Mesodermal cell (in vitro differentiated cells): ENCODE results near the gene PLCB4.

Experiments
- H3K27ac ChIP-seq: 2 replicates; pipeline ENCODE4 v1.7.0; 2013; ENCODE audit warnings: mild to moderate bottlenecking, low read depth, low read length, moderate library complexity; ENCODE audit not compliant: severe bottlenecking
- H3K36me3 ChIP-seq: 2 replicates; pipeline ENCODE4 v1.7.1; 2013; ENCODE audit warnings: mild to moderate bottlenecking, low read length, moderate library complexity; ENCODE audit not compliant: control insufficient read depth, insufficient read depth
- H3K4me1 ChIP-seq: one replicate; pipeline ENCODE4 v1.7.1; 2013; ENCODE audit warnings: mild to moderate bottlenecking, low read length; ENCODE audit not compliant: insufficient read depth, control insufficient read depth, poor library complexity, severe bottlenecking
- H3K4me3 ChIP-seq: 2 replicates; pipeline ENCODE4 v1.7.0; 2013; ENCODE audit warnings: low read length, control low read depth, mild to moderate bottlenecking; ENCODE audit not compliant: insufficient read depth, poor library complexity, severe bottlenecking; ENCODE audit errors: extremely low read depth
- H3K9me3 ChIP-seq: 2 replicates; pipeline ENCODE4 v1.7.1; 2013; ENCODE audit warnings: mild to moderate bottlenecking, low read length, moderate library complexity; ENCODE audit not compliant: control insufficient read depth
- WGBS, 2 experiments: methylation state at CpG; one replicate each; pipeline ENCODE4 v1.1.5; 2013; ENCODE audit warnings: missing lambda C conversion rate in 2 of 2; ENCODE audit not compliant: insufficient coverage in 2 of 2; 5-methylcytosine and 5-hydroxymethylcytosine counted together

Gene PLCB4

GRCh38 chr20:9490161-9490560, 421.3 kb downstream of the PLCB4 start:
- Histone ChIP-seq H3K9me3 (no peaks in the 10 kb centered on the region), H3K4me3 (no peak overlapping the region), H3K27ac (no peak overlapping the region), H3K36me3 (no peaks in the 10 kb centered on the region), H3K4me1 (peaks cover 5% of the 10 kb centered on the region)
- 80 to 84% methylated on average over 3 of the region's 3 CpGs for WGBS, 2 experiments

- H3K27ac ChIP-seq, result no peak overlapping the region
Observed at GRCh38 chr20:9490631-9491030, 421.7 kb downstream of the PLCB4 start.

GRCh38 chr20:9491324-9491723, 422.4 kb downstream of the PLCB4 start:
- Histone ChIP-seq H3K4me3 (no peak overlapping the region), H3K36me3 (no peaks in the 10 kb centered on the region), H3K9me3 (no peaks in the 10 kb centered on the region), H3K27ac (no peak overlapping the region), H3K4me1 (peaks cover 5% of the 10 kb centered on the region)
- WGBS, 2 experiments, result no CpG with 5 or more reads among the region's 1 CpG

More at GRCh38 chr20:9490631-9491030, 421.7 kb downstream of the PLCB4 start:
- H3K4me3 ChIP-seq, result no peak overlapping the region
- H3K9me3 ChIP-seq, result no peaks in the 10 kb centered on the region
- peaks cover 5% of the 10 kb centered on the region for H3K4me1 ChIP-seq
- H3K36me3 ChIP-seq, result no peaks in the 10 kb centered on the region
- WGBS, 2 experiments, result 95% methylated on average over 3 of the region's 3 CpGs; no CpG with 5 or more reads in 1 of the 2 experiments

- H3K4me3 ChIP-seq, result no peak overlapping the region
- no peaks in the 10 kb centered on the region for H3K9me3 ChIP-seq
- H3K36me3 ChIP-seq, result no peaks in the 10 kb centered on the region
- 83 to 94% methylated on average over 2 to 3 of the region's 4 CpGs for WGBS, 2 experiments
- H3K27ac ChIP-seq, result no peak overlapping the region
- H3K4me1 ChIP-seq, result peaks cover 5% of the 10 kb centered on the region
Observed at GRCh38 chr20:9492067-9492466, 423.2 kb downstream of the PLCB4 start.

DNA sequence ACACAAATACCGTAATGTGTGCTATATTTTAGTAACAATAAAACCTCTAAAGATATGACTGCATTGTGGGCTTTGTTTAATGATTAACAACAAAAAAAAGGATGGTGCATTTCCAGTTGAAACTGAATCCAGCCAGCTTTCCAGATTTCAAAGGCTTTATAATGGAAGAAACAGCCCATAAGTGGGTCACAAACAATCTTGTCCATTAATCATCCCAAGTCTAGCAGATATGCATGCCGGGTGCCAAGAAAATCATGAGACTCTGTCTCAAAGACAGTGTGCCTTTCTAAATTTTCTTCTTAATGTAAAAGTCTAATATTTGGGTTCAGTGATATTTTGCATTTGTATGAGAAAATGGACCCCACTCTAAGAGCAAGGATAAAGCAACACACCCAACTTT, 424.9 kb downstream of the PLCB4 start:
- WGBS, 2 experiments, result 100% methylated on average over 1 of the region's 2 CpGs; no CpG with 5 or more reads in 1 of the 2 experiments
- no peaks in the 10 kb centered on the region for H3K4me1 ChIP-seq
- H3K9me3 ChIP-seq, result no peaks in the 10 kb centered on the region
- H3K36me3 ChIP-seq, result no peaks in the 10 kb centered on the region
- H3K4me3 ChIP-seq, result no peak overlapping the region
- H3K27ac ChIP-seq, result no peak overlapping the region

GRCh38 chr20:9495701-9496100, 426.8 kb downstream of the PLCB4 start:
- WGBS, 2 experiments, result 80% methylated on average over 1 of the region's 2 CpGs; no CpG with 5 or more reads in 1 of the 2 experiments
- Histone ChIP-seq H3K9me3 (no peaks in the 10 kb centered on the region), H3K36me3 (no peaks in the 10 kb centered on the region), H3K4me1 (no peaks in the 10 kb centered on the region), H3K4me3 (no peak overlapping the region), H3K27ac (no peak overlapping the region)

- 89 to 95% methylated on average over 3 of the region's 3 CpGs for WGBS, 2 experiments
- Histone ChIP-seq H3K4me1 (no peaks in the 10 kb centered on the region), H3K9me3 (no peaks in the 10 kb centered on the region), H3K36me3 (no peaks in the 10 kb centered on the region), H3K27ac (no peak overlapping the region), H3K4me3 (no peak overlapping the region)
Observed at GRCh38 chr20:9496155-9496554, 427.3 kb downstream of the PLCB4 start.

DNA sequence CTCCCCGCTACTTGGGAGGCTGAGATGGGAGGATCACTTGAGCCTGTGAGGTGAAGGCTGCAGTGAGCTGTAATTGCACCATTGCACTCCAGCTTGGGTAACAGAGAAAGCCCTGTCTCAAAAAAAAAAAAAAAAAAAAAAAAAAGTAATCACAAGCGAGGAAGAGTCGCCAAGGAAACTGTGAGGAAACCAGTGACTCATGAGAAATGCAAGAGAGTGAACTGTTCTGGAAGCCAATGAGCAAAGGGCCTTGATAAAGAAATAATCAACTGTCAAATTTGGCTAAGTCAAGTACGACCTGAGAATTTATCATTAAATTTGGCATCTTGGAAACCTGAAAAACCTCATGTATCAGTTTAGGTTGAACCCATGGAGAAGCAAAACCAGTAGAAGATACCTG, 429.4 kb downstream of the PLCB4 start:
- H3K4me1 ChIP-seq, result no peaks in the 10 kb centered on the region
- WGBS, 2 experiments, result 90 to 91% methylated on average over 3 of the region's 4 CpGs
- no peak overlapping the region for H3K27ac ChIP-seq
- no peak overlapping the region for H3K4me3 ChIP-seq
- no peaks in the 10 kb centered on the region for H3K36me3 ChIP-seq
- H3K9me3 ChIP-seq, result no peaks in the 10 kb centered on the region

DNA sequence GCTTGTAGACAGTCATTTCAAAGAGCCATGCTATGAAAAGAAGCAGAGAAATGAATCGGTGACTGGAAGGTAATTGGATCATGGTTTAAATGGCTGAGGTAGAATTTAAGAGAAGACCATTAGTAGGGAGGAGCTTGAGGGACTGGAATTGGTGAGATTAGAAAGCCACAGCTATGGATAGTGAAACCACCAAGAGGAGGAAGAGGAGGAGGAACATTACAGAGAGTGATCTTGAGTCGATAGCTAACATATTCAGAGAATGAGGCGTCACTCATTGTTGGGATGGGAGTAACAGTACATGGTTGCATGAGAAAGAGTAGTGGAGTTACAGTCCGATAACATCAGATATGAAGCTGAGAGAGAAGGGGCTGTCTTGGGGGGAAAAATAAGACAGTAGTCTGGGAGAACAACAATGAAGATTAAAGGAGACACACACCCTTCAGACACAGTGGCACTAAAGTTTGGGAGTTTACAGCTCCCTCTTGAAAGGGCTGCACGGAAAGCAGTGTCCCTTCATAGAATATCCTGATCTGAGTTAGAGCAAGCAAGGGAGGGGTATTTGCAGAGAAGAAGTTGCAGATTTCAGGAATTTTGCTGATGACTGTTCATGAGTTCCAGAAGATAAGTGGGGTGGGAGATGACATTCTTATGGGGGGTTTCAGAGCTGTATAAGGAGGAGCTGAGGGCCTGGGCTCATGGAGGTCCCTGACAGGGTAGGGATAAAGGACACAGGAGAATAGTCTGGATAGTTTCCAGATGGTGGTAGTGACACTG, 430.4 kb downstream of the PLCB4 start:
- Histone ChIP-seq H3K4me3 (no peak overlapping the region), H3K9me3 (no peaks in the 10 kb centered on the region), H3K36me3 (no peaks in the 10 kb centered on the region), H3K27ac (no peak overlapping the region), H3K4me1 (no peaks in the 10 kb centered on the region)
- 89 to 90% methylated on average over 4 to 5 of the region's 5 CpGs for WGBS, 2 experiments

DNA sequence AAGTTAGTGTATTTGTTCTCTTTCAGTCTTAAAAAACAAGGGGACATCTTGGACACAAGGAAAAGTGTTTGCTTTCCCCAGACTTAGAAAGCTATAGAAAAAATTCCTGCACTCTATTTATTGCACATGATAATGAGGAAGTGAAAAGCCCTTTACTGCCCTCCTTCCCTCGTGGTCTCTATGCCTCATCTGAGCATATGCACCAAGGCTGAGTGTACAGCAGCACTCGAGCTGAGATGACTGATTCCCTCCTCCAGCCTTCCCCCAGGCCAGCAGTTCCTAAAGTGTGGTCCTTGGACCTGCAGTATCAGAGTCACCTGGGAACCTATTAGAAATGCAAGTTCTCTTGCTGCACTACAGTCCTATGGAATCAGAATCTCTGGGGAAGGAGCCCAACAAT, 431.2 kb downstream of the PLCB4 start:
- no peaks in the 10 kb centered on the region for H3K4me1 ChIP-seq
- H3K27ac ChIP-seq, result no peak overlapping the region
- H3K36me3 ChIP-seq, result no peaks in the 10 kb centered on the region
- no peaks in the 10 kb centered on the region for H3K9me3 ChIP-seq
- 57 to 78% methylated on average over 1 of the region's 2 CpGs for WGBS, 2 experiments
- no peak overlapping the region for H3K4me3 ChIP-seq

- Histone ChIP-seq H3K4me1 (peaks cover 3% of the 10 kb centered on the region), H3K9me3 (no peaks in the 10 kb centered on the region)
Observed at GRCh38 chr20:9501473-9501872, 432.6 kb downstream of the PLCB4 start.

More at GRCh38 chr20:9501473-9501872, 432.6 kb downstream of the PLCB4 start:
- no peak overlapping the region for H3K27ac ChIP-seq
- H3K36me3 ChIP-seq, result no peaks in the 10 kb centered on the region
- H3K4me3 ChIP-seq, result no peak overlapping the region
- WGBS, 2 experiments, result no CpG with 5 or more reads among the region's 2 CpGs
